Endothelial cell of umbilical vein (primary cell): ENCODE measurements around the gene MYRIP. TPM values are rescaled to one million over a fixed set of nuclear protein-coding genes. Genes with fewer than 3 reads are reported as not detected.

Experiments
- BruUV-seq: library from RNA; stranded (reverse); fragments of 400-500 nt; replicated peaks from 2 replicates; lab custom pipeline; 2021; lab: Mats Ljungman, UMichigan
- CTCF ChIA-PET: fragments of 300-600, 350-600 bp; sonication (Branson Sonifier 250); formaldehyde crosslinking; loops from one replicate; lab custom pipeline; 2021; ENCODE audit warnings: antibody characterized with exemption, inconsistent platforms; lab: Charles Lee
- POLR2A ChIA-PET: fragments of 300-600, 350-600 bp; sonication (Branson Sonifier 250); formaldehyde crosslinking; loops from one replicate; lab custom pipeline; 2021; ENCODE audit warnings: antibody characterized with exemption, inconsistent platforms; lab: Charles Lee
- DNase-seq: peaks from one replicate; pipeline ENCODE4 v3.0.0-alpha.2; 2011; ENCODE audit warnings: low read depth, low spot score
- FAIRE-seq: peaks from 2 replicates; lab custom pipeline; 2011; peaks lifted over from hg19 to GRCh38; lab: Jason Lieb, UNC
- H2AFZ ChIP-seq: 2 replicates; pipeline ENCODE4 v1.6.0; 2012; ENCODE audit warnings: low read depth, low read length, control low read depth, inconsistent platforms
- H3K27ac ChIP-seq: 2 replicates; pipeline ENCODE4 v1.5.1; 2011; ENCODE audit warnings: low read depth, mild to moderate bottlenecking, control low read depth, low read length, moderate library complexity; ENCODE audit not compliant: insufficient read depth
- H3K27me3 ChIP-seq, 2 experiments: 2 replicates each; pipeline versions ENCODE4 v1.6.0 to v1.6.1; 2011; ENCODE audit warnings: low read length in 2 of 2, mixed read lengths in 1 of 2; ENCODE audit not compliant: control insufficient read depth in 2 of 2, insufficient read depth in 2 of 2
- H3K36me3 ChIP-seq, 2 experiments: 2 replicates in 1 of 2; 3 replicates in 1 of 2; pipeline ENCODE4 v1.5.1; 2011; ENCODE audit warnings: low read length in 2 of 2, mild to moderate bottlenecking in 1 of 2, moderate library complexity in 1 of 2; ENCODE audit not compliant: control insufficient read depth in 2 of 2, insufficient read depth in 2 of 2; ENCODE audit errors: extremely low read depth in 1 of 2
- H3K4me1 ChIP-seq: 3 replicates; pipeline ENCODE4 v1.5.1; 2011; ENCODE audit warnings: mild to moderate bottlenecking, low read length; ENCODE audit not compliant: control insufficient read depth, insufficient read depth; ENCODE audit errors: extremely low read depth
- H3K4me2 ChIP-seq: 2 replicates; pipeline ENCODE4 v1.6.1; 2011; ENCODE audit warnings: low read length, control low read depth, mixed read lengths; ENCODE audit not compliant: insufficient read depth
- H3K4me3 ChIP-seq, 3 experiments: fragments of 200-600 bp in 1 of 3; sonication (generic), shearing (Covaris generic) in 1 of 3; replicated peaks in 1 of 3; 2 replicates each; pipeline ENCODE4 v1.5.1; 2011 to 2016; ENCODE audit warnings: control low read depth in 3 of 3, low read length in 3 of 3, mild to moderate bottlenecking in 2 of 3, inconsistent platforms in 1 of 3, low read depth in 1 of 3, moderate library complexity in 1 of 3; ENCODE audit not compliant: insufficient read depth in 1 of 3
- H3K79me2 ChIP-seq: 2 replicates; pipeline ENCODE4 v1.6.0; 2012; ENCODE audit warnings: low read length, inconsistent platforms; ENCODE audit not compliant: control insufficient read depth, insufficient read depth
- H3K9ac ChIP-seq: replicated peaks from 2 replicates; pipeline ENCODE3; 2011; ENCODE audit warnings: low read length, control low read depth; ENCODE audit not compliant: insufficient read depth; ENCODE audit errors: extremely low read depth
- H3K9me1 ChIP-seq: replicated peaks from 3 replicates; pipeline ENCODE4 v1.6.0; 2011; ENCODE audit warnings: mild to moderate bottlenecking, low read length; ENCODE audit not compliant: control insufficient read depth, insufficient read depth; ENCODE audit errors: extremely low read depth
- H3K9me3 ChIP-seq: replicated peaks from 2 replicates; pipeline ENCODE4 v1.5.1; 2012; ENCODE audit warnings: low read length, inconsistent platforms; ENCODE audit not compliant: control insufficient read depth, insufficient read depth
- H4K20me1 ChIP-seq: replicated peaks from 2 replicates; pipeline ENCODE3; 2011; ENCODE audit warnings: mild to moderate bottlenecking, low read length; ENCODE audit not compliant: control insufficient read depth, insufficient read depth; ENCODE audit errors: extremely low read depth
- EZH2 ChIP-seq: IDR thresholded peaks from 2 replicates; pipeline ENCODE4 v1.6.1; 2012; ENCODE audit warnings: borderline replicate concordance, low read depth, mild to moderate bottlenecking, moderate library complexity, low read length, inconsistent platforms; ENCODE audit not compliant: severe bottlenecking
- FOS ChIP-seq: IDR thresholded peaks from 2 replicates; pipeline ENCODE4 v1.6.1; 2011; ENCODE audit warnings: mild to moderate bottlenecking, low read length, moderate library complexity, borderline replicate concordance; ENCODE audit not compliant: insufficient read depth
- GATA2 ChIP-seq: IDR thresholded peaks from 2 replicates; pipeline ENCODE4 v1.7.0; 2011; ENCODE audit warnings: low read depth, mild to moderate bottlenecking, moderate library complexity, mixed read lengths, low read length; ENCODE audit not compliant: insufficient read length, insufficient read depth
- JUN ChIP-seq: IDR thresholded peaks from 2 replicates; pipeline ENCODE4 v1.6.1; 2011; ENCODE audit warnings: borderline replicate concordance, low read depth; ENCODE audit not compliant: insufficient read length, insufficient read depth
- POLR2A ChIP-seq: IDR thresholded peaks from 2 replicates; pipeline ENCODE4 v1.6.1; 2012; ENCODE audit warnings: low read depth, mild to moderate bottlenecking, control low read depth, low read length
- POLR2AphosphoS5 ChIP-seq: IDR thresholded peaks from 2 replicates; pipeline ENCODE4 v1.6.1; 2012; ENCODE audit warnings: low read depth, mild to moderate bottlenecking, control low read depth, low read length, moderate library complexity; ENCODE audit not compliant: insufficient read depth
- dilution Hi-C: fragments of 300-500 bp; cut with MboI; formaldehyde crosslinking; loops from one replicate; pipeline ENCODE4 v1.15.0; 2019; ENCODE audit warnings: low sequenced_read_pairs; ENCODE audit not compliant: extremely low pct_ligation_motif_present
- intact Hi-C: fragments of 100-400 bp; cut with micrococcal nuclease; formaldehyde crosslinking; loops from one replicate; pipeline ENCODE4 v1.10.0; 2022
- polyA plus RNA-seq, 4 experiments: library from polyadenylated mRNA; depleted of rRNA in 3 of 4; stranded (reverse) in 3 of 4; unstranded in 1 of 4; fragments of >200 nt; gene quantifications; 2 replicates each; pipeline versions ENCODE4 v1.2.1 to v1.2.3, GENCODE V29; 2011 to 2012; ENCODE audit warnings: missing spikeins in 1 of 4
- total RNA-seq: library from RNA; stranded (reverse); gene quantifications from 2 replicates; pipeline ENCODE4 v1.2.3, GENCODE V29; 2021
- TF ChIP-seq, protein P1 (sequence below): IDR thresholded peaks from 2 replicates; pipeline ENCODE4 v1.6.1; 2011; ENCODE audit not compliant: insufficient read depth, insufficient read length
- TF ChIP-seq, protein P2 (sequence below), 2 donors: IDR thresholded peaks; 1 replicate in 1 of 2; 2 replicates in 1 of 2; pipeline ENCODE4 v1.5.1; 2011; ENCODE audit warnings: low read length in 2 of 2, mild to moderate bottlenecking in 2 of 2, moderate library complexity in 2 of 2, control low read depth in 1 of 2, inconsistent platforms in 1 of 2, low read depth in 1 of 2; ENCODE audit not compliant: insufficient read depth in 1 of 2; ENCODE audit errors: extremely low read depth in 1 of 2

The MYRIP gene
- total and polyA plus RNA-seq, 2 donors (not counting 3 experiments of a cell fraction or from before 2014, with no cell fraction given) = 6.7 to 11.9 TPM

DNA sequence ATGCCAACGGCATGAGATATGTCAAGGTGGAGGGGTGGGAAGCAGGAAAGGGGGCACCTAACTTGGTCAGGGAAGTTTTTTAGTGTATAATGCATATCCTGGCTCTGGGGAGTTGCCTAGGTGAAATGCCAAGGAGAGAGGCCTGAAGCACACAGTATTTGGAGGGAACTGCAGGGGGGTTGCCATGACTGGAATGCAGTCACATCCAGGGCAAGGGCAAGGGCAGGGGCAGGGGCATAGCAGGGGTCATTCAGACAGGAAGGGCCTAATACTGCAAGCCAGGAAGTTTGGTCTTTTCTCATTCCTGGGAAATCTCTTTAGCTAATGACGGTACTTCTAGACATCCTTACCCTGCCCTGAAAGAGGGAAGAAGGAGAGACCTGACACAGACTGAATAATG is 60.5 kb downstream of the MYRIP start:
- TF ChIP-seq POLR2AphosphoS5 (peak; percentile 31), FOS (peak; percentile 16)
- TF ChIP-seq, protein P1, sequence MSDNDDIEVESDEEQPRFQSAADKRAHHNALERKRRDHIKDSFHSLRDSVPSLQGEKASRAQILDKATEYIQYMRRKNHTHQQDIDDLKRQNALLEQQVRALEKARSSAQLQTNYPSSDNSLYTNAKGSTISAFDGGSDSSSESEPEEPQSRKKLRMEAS = no peak
- no peaks in the 10 kb centered on the region for H3K9me3 ChIP-seq
- no peak overlapping the region for H3K4me3 ChIP-seq
- H3K9me1 ChIP-seq = no peaks in the 10 kb centered on the region
- no peaks in the 10 kb centered on the region for H3K79me2 ChIP-seq
- H4K20me1 ChIP-seq = no peaks in the 10 kb centered on the region
- H2AFZ ChIP-seq = no peak overlapping the region
- intact Hi-C loops (loop anchor here (2.0 kb wide), 1 partner anchor 41 kb away; no protein-coding TSS in a partner anchor), dilution Hi-C loops (no loop called here)
- H3K36me3 ChIP-seq = no peaks in the 10 kb centered on the region
- peak overlapping the region; percentile 43 for H3K4me2 ChIP-seq
- FAIRE-seq (peak; percentile 62), DNase-seq (peak; percentile 16)
- no peak overlapping the region for H3K9ac ChIP-seq
- H3K27ac ChIP-seq = no peak overlapping the region
- POLR2A ChIA-PET = no interaction called here
- no peaks in the 10 kb centered on the region for H3K27me3 ChIP-seq
- peaks cover 9% of the 10 kb centered on the region for H3K4me1 ChIP-seq
- BruUV-seq = no TSS peak
- CTCF ChIA-PET = interaction anchor here (1.1 to 2.1 kb wide), 3 partner anchors 9 to 38 kb away, joined by 3 to 11 read pairs (median 4); no protein-coding TSS in a partner anchor

DNA sequence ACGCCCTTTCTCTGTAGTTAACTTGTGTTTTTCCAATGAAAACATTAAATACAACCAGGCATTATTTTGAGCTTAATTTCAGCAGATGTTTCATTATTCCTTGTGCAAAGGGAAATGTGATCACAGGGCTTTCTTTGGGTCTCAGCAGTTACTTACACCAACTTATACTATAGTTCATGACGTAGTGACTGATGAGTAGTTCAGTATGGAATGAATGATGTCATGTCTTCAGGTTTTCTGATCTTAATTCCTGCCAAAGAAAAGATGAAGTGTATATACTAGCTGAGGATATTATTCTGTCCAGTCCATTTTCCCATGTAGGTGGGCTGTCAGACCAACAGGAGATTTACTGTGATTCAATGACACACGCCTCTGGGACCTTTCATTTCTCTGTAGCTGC is 61.3 kb downstream of the MYRIP start:
- ChIA-PET CTCF (interaction anchor here (1.1 to 2.1 kb wide), 3 partner anchors 8 to 38 kb away, joined by 3 to 11 read pairs (median 4); no protein-coding TSS in a partner anchor), POLR2A (no interaction called here)
- no peak overlapping the region for H3K9ac ChIP-seq
- no peak for FAIRE-seq
- H3K9me1 ChIP-seq = no peaks in the 10 kb centered on the region
- peaks cover 9% of the 10 kb centered on the region for H3K4me1 ChIP-seq
- no peak overlapping the region for H3K27ac ChIP-seq
- H3K9me3 ChIP-seq = no peaks in the 10 kb centered on the region
- BruUV-seq = no TSS peak
- H4K20me1 ChIP-seq = no peaks in the 10 kb centered on the region
- no peaks in the 10 kb centered on the region for H3K79me2 ChIP-seq
- DNase-seq = peak; percentile 42
- H3K27me3 ChIP-seq = no peaks in the 10 kb centered on the region
- H2AFZ ChIP-seq = no peak overlapping the region
- dilution Hi-C loops = no loop called here
- H3K36me3 ChIP-seq = no peaks in the 10 kb centered on the region
- no peak overlapping the region for H3K4me2 ChIP-seq
- intact Hi-C loops = loop anchor here (2.0 kb wide), 1 partner anchor 40 kb away; no protein-coding TSS in a partner anchor
- H3K4me3 ChIP-seq = no peak overlapping the region
- TF ChIP-seq JUN = peak; percentile 28
- no peak for TF ChIP-seq EZH2
- no peak for TF ChIP-seq GATA2
- TF ChIP-seq POLR2A = no peak
- TF ChIP-seq, protein P2, sequence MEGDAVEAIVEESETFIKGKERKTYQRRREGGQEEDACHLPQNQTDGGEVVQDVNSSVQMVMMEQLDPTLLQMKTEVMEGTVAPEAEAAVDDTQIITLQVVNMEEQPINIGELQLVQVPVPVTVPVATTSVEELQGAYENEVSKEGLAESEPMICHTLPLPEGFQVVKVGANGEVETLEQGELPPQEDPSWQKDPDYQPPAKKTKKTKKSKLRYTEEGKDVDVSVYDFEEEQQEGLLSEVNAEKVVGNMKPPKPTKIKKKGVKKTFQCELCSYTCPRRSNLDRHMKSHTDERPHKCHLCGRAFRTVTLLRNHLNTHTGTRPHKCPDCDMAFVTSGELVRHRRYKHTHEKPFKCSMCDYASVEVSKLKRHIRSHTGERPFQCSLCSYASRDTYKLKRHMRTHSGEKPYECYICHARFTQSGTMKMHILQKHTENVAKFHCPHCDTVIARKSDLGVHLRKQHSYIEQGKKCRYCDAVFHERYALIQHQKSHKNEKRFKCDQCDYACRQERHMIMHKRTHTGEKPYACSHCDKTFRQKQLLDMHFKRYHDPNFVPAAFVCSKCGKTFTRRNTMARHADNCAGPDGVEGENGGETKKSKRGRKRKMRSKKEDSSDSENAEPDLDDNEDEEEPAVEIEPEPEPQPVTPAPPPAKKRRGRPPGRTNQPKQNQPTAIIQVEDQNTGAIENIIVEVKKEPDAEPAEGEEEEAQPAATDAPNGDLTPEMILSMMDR (IDR thresholded peaks at IDR 0.05; ENCODE audit: extremely low read depth in 1 of 2, insufficient read depth in 1 of 2, low read depth in 1 of 2, low read length in 2 of 2) = no peak
- no peak for TF ChIP-seq FOS
